ENCODE measurements around the gene PLEKHG5.
A peak's percentile ranks its signal among the peaks of the same experiment; 100 is the strongest.

The PLEKHG5 gene

DNA sequence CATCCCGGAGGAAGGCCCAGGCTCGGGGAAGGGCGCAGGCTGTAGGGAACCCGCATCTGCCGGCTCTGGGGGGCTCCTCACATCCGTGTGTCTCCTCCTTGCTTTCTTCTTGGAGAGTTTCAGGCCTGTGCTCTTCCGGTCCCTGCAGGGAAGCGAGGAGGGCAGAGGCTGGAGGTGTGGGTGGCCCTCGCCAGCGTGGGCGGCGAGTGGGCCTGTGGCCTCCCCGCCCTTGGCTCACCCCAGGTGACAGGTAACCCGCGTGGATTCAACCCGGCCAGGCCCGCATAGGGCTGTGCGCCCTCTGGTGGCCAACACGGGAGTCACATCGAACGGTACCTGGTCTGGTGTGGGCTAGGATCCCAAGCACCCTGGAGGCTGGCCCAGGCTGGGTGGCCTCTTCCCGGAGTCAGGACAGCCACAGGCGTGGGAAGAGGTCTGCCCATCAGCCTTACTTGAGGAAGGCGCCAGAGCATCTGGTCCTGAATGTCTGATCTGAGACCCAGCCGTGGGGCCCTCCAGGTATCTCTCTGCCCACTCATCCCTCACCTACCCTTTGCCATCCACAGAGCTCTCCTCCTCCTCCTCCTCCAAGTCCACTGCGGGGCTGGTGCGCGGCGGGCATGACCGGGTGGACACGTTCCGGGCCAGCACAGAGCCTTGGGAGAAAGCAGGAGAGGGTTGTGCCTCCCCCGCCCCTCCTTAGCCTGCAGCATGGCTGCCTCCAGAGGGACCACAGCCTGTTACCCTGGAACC is 15.9 kb downstream of the PLEKHG5 start:
- peak; percentile 44 for DNase-seq

DNA sequence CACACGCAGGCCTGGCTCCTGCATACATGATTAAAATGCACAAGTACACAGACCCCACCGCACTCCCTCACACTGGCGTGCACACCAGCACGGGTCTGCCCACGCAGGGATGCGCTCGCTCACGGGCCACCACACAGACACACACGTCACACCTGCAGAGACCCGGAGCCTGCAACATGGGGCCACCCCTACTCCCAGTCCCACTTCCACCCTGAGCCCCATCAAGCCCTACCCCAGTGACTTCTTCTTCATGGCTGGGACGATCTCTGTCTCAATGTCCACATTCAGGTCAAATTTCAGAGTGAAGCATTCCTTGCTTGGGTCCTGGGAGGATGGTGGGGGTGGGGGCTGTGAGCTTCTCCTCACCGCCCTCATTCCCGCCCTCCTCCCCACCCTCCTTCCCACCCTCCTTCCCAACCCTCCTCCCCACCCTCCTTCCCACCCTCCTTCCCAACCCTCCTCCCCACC is 16.6 kb downstream of the PLEKHG5 start:
- peak; percentile 29 for DNase-seq

DNA sequence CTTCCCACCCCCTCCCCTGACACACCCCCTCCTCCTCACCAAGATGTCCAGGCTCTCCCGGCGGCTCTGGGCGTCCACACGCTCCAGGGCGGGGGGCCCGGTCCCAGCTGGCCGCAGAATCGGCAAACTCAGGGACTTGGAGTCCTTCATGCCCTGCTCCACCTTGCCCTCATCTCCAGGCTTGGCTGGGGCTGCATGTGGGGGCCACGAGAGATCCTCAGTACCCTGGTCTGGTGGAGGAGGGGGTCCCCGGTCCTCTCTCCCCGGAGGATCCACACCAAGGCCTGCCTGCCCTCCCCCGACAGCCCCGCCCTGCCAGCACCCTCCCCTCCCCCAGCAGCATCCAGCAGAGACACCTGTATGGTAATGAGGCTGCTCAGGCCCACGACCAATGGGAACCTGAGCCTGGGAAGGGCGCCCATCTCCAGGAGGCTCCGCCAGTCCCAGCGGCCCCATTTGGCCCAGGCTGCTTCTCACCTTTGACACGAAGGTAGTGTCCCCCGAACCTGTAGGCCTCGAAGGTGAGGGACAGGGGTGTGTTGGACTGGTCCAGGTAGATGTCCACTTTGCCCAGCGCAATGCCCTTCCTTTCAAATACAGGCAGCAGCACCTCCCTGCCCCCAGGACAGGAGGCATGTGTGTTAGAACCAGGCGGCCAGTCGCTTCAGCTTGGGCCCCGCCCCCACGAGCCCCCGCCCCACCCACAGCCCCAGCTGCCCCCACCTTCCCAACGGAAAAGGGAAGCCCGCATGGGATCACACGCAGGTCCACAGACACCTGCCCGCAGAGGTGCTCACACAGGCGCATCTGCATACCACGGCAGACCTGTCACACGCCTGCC is 17.3 kb downstream of the PLEKHG5 start:
- DNase-seq: peak; percentile 89

DNA sequence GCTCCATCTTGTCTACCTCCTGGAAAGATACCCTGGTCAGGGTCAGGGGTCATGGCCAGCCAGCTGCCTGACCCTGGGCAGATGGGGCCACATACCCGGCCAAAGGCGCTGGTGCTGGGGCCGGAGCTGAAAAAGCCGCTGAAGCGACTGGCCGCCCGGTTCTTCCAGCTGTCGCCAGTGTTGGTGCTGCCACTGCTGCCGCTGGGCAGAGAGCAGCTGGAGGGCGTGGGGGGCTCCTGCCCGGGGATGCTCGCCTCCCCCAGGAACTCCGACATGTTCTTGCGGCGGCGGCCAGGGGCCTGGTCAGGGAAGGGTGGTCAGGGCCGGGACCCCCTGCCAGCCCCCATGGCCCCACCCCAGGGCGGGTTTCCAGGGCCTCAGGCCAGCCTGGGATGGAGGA is 18.3 kb downstream of the PLEKHG5 start:
- no peak for DNase-seq

DNA sequence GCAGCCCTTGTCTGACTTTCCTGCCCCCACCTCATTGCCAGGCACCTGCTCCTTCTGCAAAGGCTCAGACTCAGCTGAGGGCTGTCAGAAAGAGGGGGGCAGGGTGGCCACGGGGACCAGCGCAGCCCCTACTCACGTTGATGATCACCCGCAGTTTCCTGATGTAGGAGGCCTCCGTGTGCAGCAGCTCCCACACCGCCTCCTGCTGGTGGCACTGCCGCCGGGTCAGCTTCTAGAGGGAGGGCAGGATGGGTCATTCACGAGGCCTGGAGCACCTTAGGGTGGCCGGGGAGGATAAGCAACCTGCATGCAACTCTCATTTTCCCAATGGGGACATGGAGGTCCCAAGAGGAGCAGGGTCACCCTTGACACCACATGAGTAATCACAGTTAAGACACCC is 19.1 kb downstream of the PLEKHG5 start:
- no peak for DNase-seq

DNA sequence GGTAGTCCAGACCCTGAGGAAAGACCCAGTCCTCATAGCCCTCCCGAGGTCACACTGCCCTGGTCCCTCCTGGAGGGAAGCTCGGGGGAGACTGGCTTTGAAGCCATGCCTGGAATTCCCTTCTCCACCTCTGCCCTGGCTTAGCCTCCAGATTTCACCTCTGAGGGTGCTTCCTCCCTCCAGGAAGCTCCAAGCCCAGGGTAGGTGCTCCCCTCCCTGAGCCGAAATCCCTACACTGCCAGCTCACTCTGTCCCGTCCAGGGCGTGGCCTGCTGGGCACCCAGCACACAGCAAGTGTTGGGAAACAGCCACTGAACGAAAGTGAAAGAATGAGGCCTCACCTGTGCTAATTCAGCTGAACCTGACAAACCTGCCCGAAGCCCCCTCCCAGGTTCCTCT is 19.5 kb downstream of the PLEKHG5 start:
- DNase-seq: no peak

DNA sequence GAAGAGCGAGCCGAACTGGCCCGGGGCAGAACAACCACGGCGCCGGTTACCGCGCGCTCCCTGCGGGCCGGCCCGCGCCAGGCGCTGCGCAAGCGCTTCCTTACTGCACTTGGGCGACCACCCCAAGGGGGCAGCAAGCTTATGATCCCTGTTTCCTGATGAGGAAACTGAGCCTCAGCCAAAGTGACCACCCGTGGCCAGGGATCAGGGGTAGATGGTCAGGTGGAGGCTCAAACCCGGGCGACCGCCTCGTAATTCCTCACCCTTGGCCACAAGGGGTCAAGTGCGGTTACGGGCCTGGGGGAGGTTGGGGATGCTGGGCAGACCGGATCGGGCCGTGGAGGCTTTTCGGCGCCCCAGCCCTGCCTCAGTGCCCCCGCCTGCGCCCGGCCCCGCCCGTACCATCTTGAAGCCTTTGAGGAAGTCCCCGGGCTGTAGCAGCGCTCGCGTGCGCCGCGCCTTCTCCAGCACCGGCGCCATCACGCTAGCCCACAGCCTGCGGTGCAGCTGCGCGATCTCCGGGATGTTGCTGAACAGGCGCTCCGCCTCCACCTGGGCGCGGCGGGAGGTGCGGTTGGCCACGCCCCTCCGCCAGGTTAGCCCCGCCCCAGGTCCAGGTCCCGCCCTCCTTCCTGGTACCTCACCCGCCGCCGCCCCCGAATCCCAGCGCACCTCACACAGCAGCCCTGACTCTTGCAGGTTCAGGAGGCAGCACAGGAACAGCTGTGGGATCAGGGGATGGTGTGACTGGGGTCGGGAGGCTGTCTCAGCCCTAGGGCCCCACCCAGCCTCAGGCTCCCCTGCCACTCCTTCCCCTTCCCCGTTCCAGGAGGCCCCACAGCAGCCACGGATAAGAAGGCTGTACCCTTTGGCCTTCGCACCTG is 20.1 kb downstream of the PLEKHG5 start:
- no peak for DNase-seq

DNA sequence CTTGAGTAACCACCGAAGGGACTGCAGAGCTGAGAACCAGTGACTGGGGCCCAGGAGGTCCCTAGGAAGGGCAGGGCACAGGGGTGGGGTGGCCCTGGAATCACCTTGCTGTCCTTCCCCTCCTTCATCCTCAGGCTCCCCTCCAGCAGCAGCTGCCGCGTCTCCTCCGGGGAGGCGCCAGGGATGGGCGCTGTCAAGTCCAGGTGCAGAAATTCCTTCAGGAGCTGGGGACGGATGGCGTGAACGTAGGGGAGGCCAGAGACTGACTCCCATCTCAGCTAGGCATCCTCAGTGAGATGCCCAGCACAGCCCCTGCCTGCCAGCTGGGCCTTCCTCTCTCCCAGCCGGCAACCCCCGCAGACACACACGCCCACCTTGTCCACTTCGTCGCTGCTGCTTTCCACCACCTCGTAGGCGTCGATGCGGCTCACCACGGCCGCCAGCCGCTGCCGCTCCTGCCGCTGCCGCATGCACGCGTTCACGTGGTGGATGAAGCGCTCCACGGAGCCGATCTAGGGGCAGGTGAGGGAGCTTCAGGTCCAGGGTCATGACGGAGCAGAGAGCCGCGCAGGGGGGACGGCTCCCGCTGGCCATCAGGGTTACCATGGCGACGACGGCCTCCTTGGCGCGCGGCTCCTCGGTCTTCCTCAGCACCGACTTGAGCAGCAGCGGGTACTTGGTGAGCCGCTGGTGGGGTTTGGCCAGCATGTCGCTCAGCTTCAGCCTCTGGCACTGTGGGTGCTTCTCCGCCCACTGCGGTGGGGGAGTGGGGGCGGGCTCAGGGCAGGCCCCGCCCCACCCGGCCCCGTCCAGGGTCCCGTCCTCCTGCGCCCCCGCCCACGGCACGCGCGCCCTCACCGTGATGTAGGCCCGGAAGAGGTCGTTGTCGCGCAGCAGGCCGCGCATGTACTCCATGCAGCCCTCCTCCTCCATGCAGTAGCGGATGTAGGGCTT is 21.1 kb downstream of the PLEKHG5 start:
- no peak for DNase-seq

DNA sequence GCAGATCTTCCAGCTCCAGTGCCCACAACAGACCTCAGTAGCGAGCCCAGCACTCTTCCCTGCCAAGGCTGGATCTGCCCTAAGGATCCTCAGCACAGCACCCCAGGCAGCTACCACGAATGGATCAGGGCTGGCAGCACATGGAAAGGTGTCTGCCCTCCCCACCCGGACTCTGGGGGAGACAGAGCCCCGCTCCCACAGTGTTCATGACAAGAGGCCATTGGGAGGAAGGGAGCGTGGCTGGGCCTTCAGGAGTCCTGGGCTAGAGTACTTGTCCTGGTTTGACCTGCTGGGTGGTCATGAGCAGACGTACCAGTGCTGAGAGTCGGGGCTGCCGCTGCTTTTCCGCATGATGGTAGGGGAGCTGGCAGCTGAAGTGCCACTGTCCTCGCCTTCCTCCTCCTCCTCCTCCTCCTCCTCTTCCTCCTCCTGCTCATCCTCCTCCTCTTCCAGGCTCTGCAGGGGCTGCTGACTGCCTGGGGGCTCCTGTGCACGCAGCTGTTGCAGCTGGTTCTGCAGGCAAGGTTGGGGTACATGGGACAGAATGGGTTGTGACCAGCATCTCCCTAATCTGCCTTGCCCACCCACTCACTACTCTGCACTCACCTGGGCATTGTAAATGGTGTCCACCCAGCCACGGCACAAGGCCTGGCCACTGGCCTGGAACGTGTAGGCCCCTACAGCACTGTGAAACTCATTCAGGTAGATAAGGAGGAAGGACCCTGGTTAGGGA is 22.6 kb downstream of the PLEKHG5 start:
- no peak for DNase-seq

DNA sequence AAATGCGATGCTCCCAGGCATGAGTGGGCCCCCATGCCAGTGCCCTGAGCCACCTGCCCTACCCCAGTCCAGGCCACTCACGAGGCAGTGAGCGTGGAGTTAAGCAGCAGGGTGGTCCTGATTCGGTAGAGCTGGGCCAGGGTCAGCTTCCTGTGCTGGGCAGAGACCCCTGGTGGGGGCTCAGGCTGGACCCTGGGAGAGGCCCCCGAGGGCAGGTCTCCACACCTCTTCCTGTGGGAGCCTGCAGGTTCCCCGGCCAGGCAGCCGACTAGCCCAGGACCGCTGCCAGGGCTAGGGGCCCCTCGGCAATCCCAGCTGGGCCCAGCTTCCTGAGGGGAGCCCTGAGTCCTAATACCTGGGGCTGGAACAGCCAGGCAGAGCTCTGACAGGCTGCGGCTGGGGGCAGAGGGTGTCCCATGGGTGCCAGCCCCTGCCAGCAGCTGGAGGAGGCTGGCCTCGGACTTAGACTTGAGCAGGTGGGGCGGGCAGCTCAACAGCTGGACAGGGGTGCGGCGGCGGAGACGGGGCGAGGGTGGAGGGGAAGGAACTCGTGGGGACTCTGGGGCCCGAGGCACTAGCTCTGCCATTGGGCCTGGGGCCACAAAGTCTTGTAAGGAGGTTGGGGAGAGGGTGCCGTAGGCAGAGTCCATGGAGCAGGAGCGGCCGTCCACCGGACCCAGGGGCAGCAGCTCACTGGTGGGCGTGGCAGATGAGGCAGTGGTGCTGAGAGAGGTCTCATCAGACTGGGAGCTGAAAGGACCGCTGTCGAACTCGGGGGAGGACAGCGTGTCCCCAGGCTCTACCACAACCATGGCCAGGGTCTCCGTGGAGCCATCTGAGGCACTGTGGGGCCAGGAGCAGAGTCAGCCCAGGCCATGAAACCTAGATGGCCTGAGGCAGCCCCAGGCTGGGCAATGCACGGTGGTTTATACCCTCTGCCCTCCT is 23.5 kb downstream of the PLEKHG5 start:
- DNase-seq: no peak

DNA sequence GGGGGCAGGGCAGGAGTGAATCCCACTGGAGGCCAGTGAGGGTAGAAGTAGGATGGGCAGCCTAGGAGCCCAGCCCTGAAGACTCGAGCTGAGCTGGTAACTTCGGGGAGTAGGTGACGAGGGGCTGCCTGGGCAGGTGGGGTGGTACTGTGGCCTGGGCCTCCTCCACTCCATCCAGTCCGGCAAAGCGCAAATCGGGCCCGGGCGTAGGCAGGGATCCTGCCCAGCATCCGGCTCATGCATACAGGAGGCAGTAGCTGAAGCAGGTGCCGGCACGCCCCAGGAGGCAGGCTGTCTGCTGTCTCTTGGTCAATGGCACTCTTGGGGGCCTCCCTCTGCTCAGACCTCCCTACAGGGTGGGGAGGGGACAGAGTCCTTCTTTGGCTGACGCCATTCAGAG is 24.2 kb downstream of the PLEKHG5 start:
- DNase-seq: no peak

DNA sequence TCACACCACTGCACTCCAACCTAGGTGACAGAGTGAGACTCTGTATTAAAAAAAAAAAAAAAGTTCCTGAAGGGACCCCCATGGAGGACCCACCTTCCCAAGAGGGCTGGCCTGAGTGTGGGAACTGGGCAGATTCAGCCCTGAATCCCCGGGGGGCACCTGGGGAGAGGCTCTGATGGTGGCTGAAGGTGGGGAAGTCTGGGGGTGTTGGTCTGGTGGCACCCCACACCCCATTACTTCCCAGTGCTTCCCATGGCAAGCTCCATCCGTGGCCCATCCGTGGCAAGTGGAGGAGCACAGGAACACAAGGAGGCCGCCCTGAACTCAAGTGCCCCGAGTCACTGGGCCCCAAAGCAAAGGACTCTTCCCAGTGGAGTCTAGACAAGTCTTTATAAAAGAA is 24.7 kb downstream of the PLEKHG5 start:
- no peak for DNase-seq

DNA sequence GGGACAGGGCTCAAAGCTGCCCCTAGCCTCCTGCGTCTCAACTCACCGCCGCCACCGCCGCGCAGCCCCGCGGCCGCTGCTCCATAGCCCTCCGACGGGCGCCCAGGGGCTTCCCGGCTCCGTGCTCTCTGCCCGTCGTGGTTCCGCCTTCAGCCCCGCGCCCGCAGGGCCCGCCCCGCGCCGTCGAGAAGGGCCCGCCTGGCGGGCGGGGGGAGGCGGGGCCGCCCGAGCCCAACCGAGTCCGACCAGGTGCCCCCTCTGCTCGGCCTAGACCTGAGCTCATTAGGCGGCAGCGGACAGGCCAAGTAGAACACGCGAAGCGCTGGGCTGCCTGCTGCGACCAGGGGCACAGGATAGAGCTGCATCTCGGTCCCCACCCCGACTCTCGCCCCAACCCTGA is 25.4 kb downstream of the PLEKHG5 start, which contains the start of gene TNFRSF25:
Gene TNFRSF25 (minus strand): TSS at position 151 of the 400 bp plus-strand sequence. CDS start 66 bp downstream, at position 85.
- no peak for DNase-seq

DNA sequence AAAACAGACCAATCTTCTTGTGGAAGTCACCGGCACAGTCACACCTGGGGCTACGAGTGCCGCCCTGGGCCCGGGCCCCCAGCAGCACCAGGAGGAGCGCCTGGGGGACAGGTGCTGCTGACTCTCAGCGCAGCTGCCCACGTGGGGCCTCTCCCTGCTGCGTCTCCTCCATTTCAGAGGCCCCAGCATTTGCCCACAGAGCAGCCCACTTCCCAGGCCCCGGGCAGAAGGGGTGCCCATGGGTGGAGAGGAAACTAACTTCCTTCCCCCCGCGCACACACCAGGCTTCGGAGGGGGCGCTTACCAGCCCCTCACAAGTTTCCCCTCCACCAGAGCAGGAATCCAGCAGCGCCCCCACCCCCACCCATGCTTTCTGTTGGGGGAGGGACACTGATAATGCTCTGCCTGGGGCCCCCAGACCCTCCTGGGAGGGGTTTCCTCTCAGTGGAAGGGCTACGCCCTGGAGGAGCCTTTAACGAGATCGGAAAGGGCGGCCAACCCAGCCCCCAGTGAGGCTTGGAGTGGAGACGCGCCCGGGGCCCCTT is 25.9 kb downstream of the PLEKHG5 start:
- no peak for DNase-seq

DNA sequence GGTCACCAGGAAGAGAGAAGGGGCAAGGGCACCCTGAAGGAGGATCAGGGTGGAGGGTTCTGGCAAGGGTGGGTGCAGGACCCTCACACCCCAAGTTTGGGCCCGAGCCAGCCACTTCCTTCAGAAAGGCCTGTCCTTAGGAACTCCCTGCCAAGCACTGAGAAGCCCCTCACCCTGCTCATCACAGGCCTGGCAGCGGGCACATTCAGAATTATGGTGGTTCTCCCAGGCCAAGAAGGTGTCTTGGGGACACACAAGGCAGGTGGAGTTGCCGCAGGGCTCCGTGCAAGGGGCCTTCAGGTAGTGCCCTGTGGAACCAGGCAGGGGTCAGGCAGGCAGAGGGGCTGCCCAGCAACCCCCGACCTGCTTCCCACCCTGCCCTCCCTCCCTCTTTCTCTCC is 26.6 kb downstream of the PLEKHG5 start:
- no peak for DNase-seq

DNA sequence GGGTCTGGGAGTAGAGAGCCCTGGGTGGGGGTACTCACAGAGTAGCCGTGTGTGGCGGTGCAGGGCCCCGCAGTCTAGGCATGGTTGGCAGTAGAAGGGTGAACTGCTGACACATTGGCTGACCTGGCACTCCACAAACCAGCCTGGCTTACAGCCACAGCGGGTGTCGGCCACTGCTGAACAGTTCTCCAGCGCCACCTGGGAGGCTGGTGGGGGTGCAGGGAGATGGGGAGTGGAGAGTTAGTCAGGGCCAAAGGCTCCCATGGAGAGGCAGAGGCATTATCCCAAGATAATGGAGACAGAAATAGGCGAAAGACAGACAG is 27.0 kb downstream of the PLEKHG5 start:
- DNase-seq: no peak

DNA sequence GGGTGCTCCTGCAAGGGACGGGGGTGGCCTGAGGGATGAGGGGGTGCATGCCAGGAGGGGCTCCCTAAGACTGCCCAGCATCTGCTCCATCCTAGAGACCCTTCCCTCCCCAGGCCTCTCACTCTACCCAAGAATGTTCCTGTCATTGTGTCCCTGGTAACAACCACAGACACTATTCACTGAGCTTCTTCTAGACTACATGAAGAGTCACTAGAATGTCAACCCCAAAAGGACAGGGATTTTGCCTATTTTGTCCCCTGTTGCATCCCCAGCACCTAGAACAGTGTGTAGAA is 28.4 kb downstream of the PLEKHG5 start:
- no peak for DNase-seq

DNA sequence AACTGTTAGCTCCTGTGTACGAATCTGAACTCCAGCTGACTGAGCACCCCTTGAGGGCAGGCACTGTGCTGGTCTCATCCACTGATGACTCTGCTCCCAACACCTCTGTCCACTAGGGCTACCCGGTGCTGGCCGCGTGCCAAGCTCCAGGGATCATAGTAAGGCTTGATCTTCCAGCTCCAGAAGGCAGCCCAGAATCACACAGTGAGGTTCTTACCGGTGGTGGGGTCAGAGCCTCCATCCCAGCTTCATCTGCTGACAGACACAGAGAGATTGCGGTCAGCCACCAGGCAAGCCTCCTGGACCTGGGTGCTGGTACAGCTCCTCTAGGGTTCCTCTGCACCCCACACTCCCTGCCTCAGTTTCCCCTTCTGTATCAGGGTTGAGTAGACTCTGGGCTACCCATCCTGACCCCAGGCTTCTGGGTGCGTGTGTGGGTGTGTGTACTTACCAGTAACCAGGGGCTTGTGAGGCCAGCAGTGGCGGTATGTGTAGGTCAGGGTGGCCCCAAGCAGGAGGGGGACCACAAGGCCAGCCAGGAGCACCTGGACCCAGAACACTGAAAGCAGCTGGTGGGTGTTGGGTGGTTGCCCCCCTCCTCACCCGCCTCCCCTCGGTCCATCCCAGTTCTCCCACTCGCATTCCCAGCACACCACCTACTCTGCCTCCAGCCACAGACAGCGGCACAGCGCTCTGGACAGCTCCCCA is 28.9 kb downstream of the PLEKHG5 start:
- no peak for DNase-seq

Measured in NCI-H146 (cell line).